Measurements from ENCODE around the gene TMEM256. TPM values are rescaled to one million over a fixed set of nuclear protein-coding genes. Genes with fewer than 3 reads are reported as not detected.
A peak's percentile ranks its signal among the peaks of the same experiment; 100 is the strongest.

The TMEM256 gene
- total RNA-seq = 10 to 100 TPM; 40.1 to 51.1 TPM

- ATAC-seq (peak; percentile 95), DNase-seq (ENCODE audit: low spot score) (peak; percentile 98)
- Mint-ChIP-seq H3K4me3 (peak within 1 kb of the TSS; percentile 87), H3K4me1 (ENCODE audit: low read depth in 2 of 2) (peaks cover 13 to 21% of the 10 kb centered on the region in 2 donors), H3K9me3 (no peaks in the 10 kb centered on the region), H3K36me3 (no peaks in the 10 kb centered on the region), H3K27me3 (peaks cover 8 to 12% of the 10 kb centered on the region in 2 donors), H3K27ac (peak within 1 kb of the TSS; percentile 79 to 93)
Measured at GRCh38 chr17:7403977-7404736, at the start of gene TMEM256. TMEM256 (minus strand) TSS chr17:7404097; CDS start chr17:7404084, 13 bp downstream.

- H3K9me3 Mint-ChIP-seq = no peaks in the 10 kb centered on the region
- H3K36me3 Mint-ChIP-seq = no peaks in the 10 kb centered on the region
- H3K27ac Mint-ChIP-seq = no peak overlapping the region
- no peak for ATAC-seq
- H3K4me1 Mint-ChIP-seq (ENCODE audit: low read depth in 2 of 2) = peaks cover 11 to 17% of the 10 kb centered on the region in 2 donors
- no peak for DNase-seq (ENCODE audit: low spot score)
- no peak overlapping the region for H3K4me3 Mint-ChIP-seq
- H3K27me3 Mint-ChIP-seq = peaks cover 30 to 37% of the 10 kb centered on the region in 2 donors
Measured at GRCh38 chr17:7448461-7448860, 44.6 kb upstream of the TMEM256 start.

- Mint-ChIP-seq H3K4me3 (peak overlapping the region; percentile 79), H3K9me3 (no peaks in the 10 kb centered on the region), H3K27me3 (peaks cover 43 to 50% of the 10 kb centered on the region in 2 donors), H3K27ac (no peak overlapping the region), H3K4me1 (ENCODE audit: low read depth in 2 of 2) (peaks cover 11 to 20% of the 10 kb centered on the region in 2 donors), H3K36me3 (no peaks in the 10 kb centered on the region)
- ATAC-seq (peak; percentile 67 to 73), DNase-seq (ENCODE audit: low spot score) (no peak)
Measured at GRCh38 chr17:7445619-7445968, 41.7 kb upstream of the TMEM256 start.

DNA sequence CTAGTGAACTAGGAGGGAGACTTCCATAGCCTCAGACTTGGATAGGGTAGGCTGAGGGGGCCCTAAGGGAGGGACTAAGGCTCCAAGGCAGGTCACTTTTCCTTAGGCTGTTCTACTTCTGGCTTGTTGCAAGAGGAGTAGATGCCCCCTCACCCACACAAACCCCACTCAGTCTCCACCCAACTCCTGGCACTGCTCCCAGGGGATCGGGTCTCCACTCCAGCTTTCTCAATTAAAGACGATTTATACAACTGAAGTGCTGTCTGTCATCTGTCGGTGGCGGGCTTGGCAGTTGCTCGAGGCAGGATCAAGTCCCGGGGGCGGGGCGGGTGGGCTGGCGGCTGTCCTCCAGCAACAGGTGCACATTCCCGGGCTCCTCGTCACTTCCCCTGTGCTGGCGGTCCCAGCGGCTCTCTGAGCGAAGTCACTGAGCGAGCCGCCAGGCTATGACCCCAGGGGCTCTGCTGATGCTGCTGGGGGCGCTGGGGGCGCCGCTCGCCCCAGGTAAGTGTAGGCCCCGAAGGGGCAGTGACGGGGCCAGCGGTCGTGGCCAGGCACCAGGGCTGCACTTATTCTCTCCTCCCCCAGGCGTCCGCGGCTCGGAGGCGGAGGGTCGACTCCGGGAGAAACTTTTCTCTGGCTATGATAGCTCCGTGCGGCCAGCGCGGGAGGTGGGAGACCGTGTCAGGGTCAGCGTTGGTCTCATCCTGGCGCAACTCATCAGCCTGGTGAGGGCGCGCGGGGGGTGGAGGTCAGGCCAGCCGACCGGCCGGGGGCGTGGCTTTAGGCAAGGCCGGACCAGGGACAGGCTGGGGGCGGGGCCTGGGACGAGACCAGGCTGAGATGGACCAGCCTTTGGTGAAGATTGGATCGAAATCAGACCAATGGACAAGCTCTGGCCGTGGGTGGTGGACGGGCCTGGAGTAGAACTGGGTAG lies 41.1 kb upstream of the TMEM256 start, which contains the start of gene CHRNB1:
TSS of gene CHRNB1 (plus strand) at position 380 of the 937 bp plus-strand sequence. CDS start at position 447, 67 bp downstream.
- Mint-ChIP-seq H3K27me3 (peaks cover 48 to 50% of the 10 kb centered on the region in 2 donors), H3K36me3 (no peaks in the 10 kb centered on the region), H3K4me3 (peak within 1 kb of the TSS; percentile 79), H3K9me3 (no peaks in the 10 kb centered on the region), H3K4me1 (ENCODE audit: low read depth in 2 of 2) (peaks cover 16 to 26% of the 10 kb centered on the region in 2 donors), H3K27ac (no peak within 1 kb of the TSS)
- ATAC-seq (peak; percentile 74 to 86), DNase-seq (ENCODE audit: low spot score) (peak; percentile 72)

- Mint-ChIP-seq H3K27me3 (peaks cover 51 to 54% of the 10 kb centered on the region in 2 donors), H3K4me1 (ENCODE audit: low read depth in 2 of 2) (peaks cover 22 to 33% of the 10 kb centered on the region in 2 donors), H3K36me3 (no peaks in the 10 kb centered on the region), H3K27ac (no peak overlapping the region), H3K9me3 (no peaks in the 10 kb centered on the region), H3K4me3 (no peak overlapping the region)
- no peak for DNase-seq (ENCODE audit: low spot score)
- no peak for ATAC-seq
Measured at GRCh38 chr17:7443499-7444485, 39.9 kb upstream of the TMEM256 start.

- no peaks in the 10 kb centered on the region for H3K9me3 Mint-ChIP-seq
- H3K27me3 Mint-ChIP-seq = peaks cover 46 to 48% of the 10 kb centered on the region in 2 donors
- ATAC-seq = no peak
- H3K27ac Mint-ChIP-seq = no peak overlapping the region
- no peaks in the 10 kb centered on the region for H3K36me3 Mint-ChIP-seq
- no peak for DNase-seq (ENCODE audit: low spot score)
- peaks cover 32 to 38% of the 10 kb centered on the region in 2 donors for H3K4me1 Mint-ChIP-seq (ENCODE audit: low read depth in 2 of 2)
- no peak overlapping the region for H3K4me3 Mint-ChIP-seq
Measured at GRCh38 chr17:7442142-7442541, 38.2 kb upstream of the TMEM256 start.

DNA sequence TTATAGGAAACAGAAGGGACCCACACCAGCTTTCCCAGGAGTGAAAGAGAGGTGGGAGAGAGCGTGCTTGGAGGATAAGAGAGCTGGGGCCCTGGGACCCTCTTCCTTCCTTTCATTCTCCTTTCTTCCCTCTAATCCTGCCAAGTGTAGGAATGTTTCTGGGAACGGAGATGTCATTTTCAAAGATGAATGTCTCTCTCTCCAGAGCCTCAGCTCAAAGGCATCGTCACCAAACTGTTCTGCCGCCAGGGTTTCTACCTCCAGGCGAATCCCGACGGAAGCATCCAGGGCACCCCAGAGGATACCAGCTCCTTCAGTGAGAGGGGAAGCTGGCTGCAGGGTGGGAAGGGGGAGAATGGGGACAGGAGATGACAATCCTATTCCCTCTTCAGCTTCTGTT lies 37.4 kb upstream of the TMEM256 start:
- peaks cover 36 to 38% of the 10 kb centered on the region in 2 donors for H3K4me1 Mint-ChIP-seq (ENCODE audit: low read depth in 2 of 2)
- DNase-seq (ENCODE audit: low spot score) (no peak), ATAC-seq (no peak)
- no peaks in the 10 kb centered on the region for H3K9me3 Mint-ChIP-seq
- H3K36me3 Mint-ChIP-seq = no peaks in the 10 kb centered on the region
- H3K4me3 Mint-ChIP-seq = no peak overlapping the region
- H3K27ac Mint-ChIP-seq = no peak overlapping the region
- peaks cover 43% of the 10 kb centered on the region in 2 donors for H3K27me3 Mint-ChIP-seq

- H3K4me1 Mint-ChIP-seq (ENCODE audit: low read depth in 2 of 2) = peaks cover 36 to 40% of the 10 kb centered on the region in 2 donors
- DNase-seq (ENCODE audit: low spot score) (no peak), ATAC-seq (peak in 1 of 2 donors; percentile 46)
- no peak overlapping the region for H3K27ac Mint-ChIP-seq
- peak overlapping the region; percentile 82 for H3K4me3 Mint-ChIP-seq
- H3K9me3 Mint-ChIP-seq = no peaks in the 10 kb centered on the region
- peaks cover 38 to 41% of the 10 kb centered on the region in 2 donors for H3K27me3 Mint-ChIP-seq
- H3K36me3 Mint-ChIP-seq = no peaks in the 10 kb centered on the region
Measured at GRCh38 chr17:7440834-7441195, 36.9 kb upstream of the TMEM256 start.

GRCh38 chr17:7440113-7440833 lies 36.4 kb upstream of the TMEM256 start:
- peaks cover 33 to 35% of the 10 kb centered on the region in 2 donors for H3K27me3 Mint-ChIP-seq

GRCh38 chr17:7439462-7440112 lies 35.7 kb upstream of the TMEM256 start, which contains the start of gene FGF11:
FGF11 (plus strand) TSS chr17:7439512; CDS start chr17:7439621, 109 bp downstream.
- H3K4me1 Mint-ChIP-seq (ENCODE audit: low read depth in 2 of 2) = peaks cover 34 to 36% of the 10 kb centered on the region in 2 donors
- ATAC-seq (no peak), DNase-seq (ENCODE audit: low spot score) (no peak)
- H3K4me3 Mint-ChIP-seq = peak within 1 kb of the TSS; percentile 82
- no peaks in the 10 kb centered on the region for H3K36me3 Mint-ChIP-seq
- H3K27ac Mint-ChIP-seq = peak within 1 kb of the TSS in 1 of 2 donors; percentile 68
- H3K27me3 Mint-ChIP-seq = peaks cover 32 to 33% of the 10 kb centered on the region in 2 donors
- H3K9me3 Mint-ChIP-seq = no peaks in the 10 kb centered on the region

More at GRCh38 chr17:7440113-7440833, 36.4 kb upstream of the TMEM256 start:
- Mint-ChIP-seq H3K9me3 (no peaks in the 10 kb centered on the region), H3K27ac (peak overlapping the region in 1 of 2 donors; percentile 68), H3K4me3 (peak overlapping the region; percentile 82), H3K36me3 (no peaks in the 10 kb centered on the region), H3K4me1 (ENCODE audit: low read depth in 2 of 2) (peaks cover 32 to 37% of the 10 kb centered on the region in 2 donors)
- ATAC-seq (no peak), DNase-seq (ENCODE audit: low spot score) (no peak)

- no peak for ATAC-seq
- Mint-ChIP-seq H3K4me1 (ENCODE audit: low read depth in 2 of 2) (peaks cover 34 to 36% of the 10 kb centered on the region in 2 donors), H3K36me3 (no peaks in the 10 kb centered on the region), H3K27ac (peak overlapping the region in 1 of 2 donors; percentile 39), H3K4me3 (peak overlapping the region; percentile 50), H3K27me3 (peaks cover 28 to 30% of the 10 kb centered on the region in 2 donors), H3K9me3 (no peaks in the 10 kb centered on the region)
- no peak for DNase-seq (ENCODE audit: low spot score)
Measured at GRCh38 chr17:7438656-7439460, 35.0 kb upstream of the TMEM256 start.
